GM06990 (cell line): ENCODE results near the gene UBR4.

ENCODE experiments used
- DNase-seq: peaks from one replicate; pipeline ENCODE4 v3.0.0-alpha.2; 2011; ENCODE audit not compliant: insufficient read length; ENCODE audit errors: extremely low read depth
- H3K27me3 ChIP-seq: replicated peaks from 2 replicates; pipeline ENCODE4 v1.6.0; 2011; ENCODE audit warnings: low read length; ENCODE audit not compliant: control insufficient read depth, insufficient read depth
- H3K36me3 ChIP-seq: 2 replicates; pipeline ENCODE4 v1.5.1; 2011; ENCODE audit warnings: low read length; ENCODE audit not compliant: control insufficient read depth, insufficient read depth
- H3K4me3 ChIP-seq: replicated peaks from 2 replicates; pipeline ENCODE4 v1.5.1; 2011; ENCODE audit warnings: low read depth, mild to moderate bottlenecking, control low read depth, low read length
- TF ChIP-seq, protein P1 (sequence below): IDR thresholded peaks from 2 replicates; pipeline ENCODE4 v1.5.1; 2011; ENCODE audit warnings: low read length, control low read depth, mild to moderate bottlenecking, inconsistent platforms; ENCODE audit not compliant: insufficient read depth, poor library complexity, severe bottlenecking

The UBR4 gene

DNA sequence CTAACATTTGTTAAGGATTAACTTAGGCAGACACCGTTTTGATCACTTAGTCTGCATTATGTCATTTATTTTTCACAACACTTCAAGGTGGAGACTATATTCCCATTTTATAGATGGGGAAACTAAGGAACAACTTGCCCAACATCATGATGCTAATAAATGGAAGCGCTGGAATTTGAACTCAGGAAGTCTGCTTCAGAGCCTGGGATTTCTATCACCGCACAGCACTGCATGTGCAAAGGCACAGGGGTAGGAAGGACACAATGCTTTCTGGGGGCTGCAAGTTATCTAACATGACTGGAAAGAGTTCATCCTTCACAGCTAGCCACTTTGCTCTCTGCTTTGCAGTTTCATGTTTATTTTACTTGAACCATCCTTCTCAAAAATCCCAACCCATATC, 100.5 kb downstream of the UBR4 start:
- Histone ChIP-seq H3K27me3 (no peaks in the 10 kb centered on the region), H3K4me3 (no peak overlapping the region), H3K36me3 (peaks cover 49% of the 10 kb centered on the region)
- no peak for DNase-seq
- TF ChIP-seq, protein P1, sequence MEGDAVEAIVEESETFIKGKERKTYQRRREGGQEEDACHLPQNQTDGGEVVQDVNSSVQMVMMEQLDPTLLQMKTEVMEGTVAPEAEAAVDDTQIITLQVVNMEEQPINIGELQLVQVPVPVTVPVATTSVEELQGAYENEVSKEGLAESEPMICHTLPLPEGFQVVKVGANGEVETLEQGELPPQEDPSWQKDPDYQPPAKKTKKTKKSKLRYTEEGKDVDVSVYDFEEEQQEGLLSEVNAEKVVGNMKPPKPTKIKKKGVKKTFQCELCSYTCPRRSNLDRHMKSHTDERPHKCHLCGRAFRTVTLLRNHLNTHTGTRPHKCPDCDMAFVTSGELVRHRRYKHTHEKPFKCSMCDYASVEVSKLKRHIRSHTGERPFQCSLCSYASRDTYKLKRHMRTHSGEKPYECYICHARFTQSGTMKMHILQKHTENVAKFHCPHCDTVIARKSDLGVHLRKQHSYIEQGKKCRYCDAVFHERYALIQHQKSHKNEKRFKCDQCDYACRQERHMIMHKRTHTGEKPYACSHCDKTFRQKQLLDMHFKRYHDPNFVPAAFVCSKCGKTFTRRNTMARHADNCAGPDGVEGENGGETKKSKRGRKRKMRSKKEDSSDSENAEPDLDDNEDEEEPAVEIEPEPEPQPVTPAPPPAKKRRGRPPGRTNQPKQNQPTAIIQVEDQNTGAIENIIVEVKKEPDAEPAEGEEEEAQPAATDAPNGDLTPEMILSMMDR = no peak

DNA sequence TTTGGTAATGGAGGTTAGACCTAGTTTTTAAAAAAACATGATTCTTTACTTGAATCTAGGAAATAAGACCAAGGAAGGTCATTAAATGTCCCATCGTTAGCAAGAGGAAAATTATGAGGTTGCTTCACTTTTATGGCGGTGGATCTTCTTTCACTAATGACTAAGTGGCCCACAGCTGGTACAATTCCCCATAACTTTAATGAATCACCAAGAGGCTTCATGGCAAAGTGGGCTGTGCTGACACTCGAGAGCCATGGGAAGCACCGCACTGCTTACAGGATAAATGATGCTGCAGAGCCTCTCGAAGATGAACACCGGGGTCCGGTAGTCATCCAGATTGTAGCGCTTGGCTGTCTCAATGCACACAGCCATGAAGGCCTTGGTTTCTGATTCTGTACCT, 108.8 kb downstream of the UBR4 start:
- Histone ChIP-seq H3K36me3 (peaks cover 46% of the 10 kb centered on the region), H3K4me3 (no peak overlapping the region), H3K27me3 (no peaks in the 10 kb centered on the region)
- TF ChIP-seq, protein P1 = no peak
- DNase-seq = no peak

DNA sequence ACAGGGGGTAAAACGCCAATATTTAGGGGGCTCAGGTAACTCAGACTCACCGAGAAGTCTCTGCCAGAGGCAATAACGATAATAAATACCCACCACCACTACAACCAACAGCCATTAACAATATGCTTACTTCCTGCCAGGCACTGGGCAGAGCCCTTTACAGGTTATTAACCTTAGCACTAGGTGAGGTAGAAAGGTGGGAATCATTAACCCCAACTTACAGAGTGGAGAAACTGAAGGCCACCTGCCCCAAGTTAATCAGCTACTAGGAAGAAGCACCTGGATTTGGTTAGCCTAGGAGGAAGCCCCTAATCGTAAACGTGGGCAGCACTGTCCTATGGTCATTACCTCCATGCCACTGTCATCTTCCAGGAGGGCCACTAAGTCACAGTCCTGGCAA, 110.0 kb downstream of the UBR4 start:
- Histone ChIP-seq H3K4me3 (no peak overlapping the region), H3K27me3 (no peaks in the 10 kb centered on the region), H3K36me3 (peaks cover 47% of the 10 kb centered on the region)
- TF ChIP-seq, protein P1 = no peak
- DNase-seq = no peak

DNA sequence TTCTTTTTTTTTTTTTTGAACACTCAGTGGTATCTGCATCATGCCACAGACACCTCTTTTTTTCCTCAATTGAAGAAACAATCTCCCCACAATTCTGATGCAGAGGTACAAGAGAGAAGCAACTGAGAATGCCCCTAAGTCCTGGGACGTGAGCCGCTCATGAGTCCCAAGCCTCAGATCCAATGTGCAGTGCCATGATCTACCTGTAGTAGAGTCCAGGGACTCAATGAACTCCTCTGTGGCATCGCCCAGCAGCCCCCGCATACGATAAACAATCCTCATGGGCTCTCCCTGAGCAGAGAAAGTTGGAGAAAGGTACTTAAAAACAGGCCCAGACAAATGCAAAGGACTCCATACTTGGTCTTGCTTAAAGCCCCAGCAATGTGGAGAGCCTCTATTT, 113.1 kb downstream of the UBR4 start:
- no peak for DNase-seq
- no peak overlapping the region for H3K4me3 ChIP-seq
- H3K36me3 ChIP-seq = peaks cover 53% of the 10 kb centered on the region
- H3K27me3 ChIP-seq = no peaks in the 10 kb centered on the region
- TF ChIP-seq, protein P1 = no peak

DNA sequence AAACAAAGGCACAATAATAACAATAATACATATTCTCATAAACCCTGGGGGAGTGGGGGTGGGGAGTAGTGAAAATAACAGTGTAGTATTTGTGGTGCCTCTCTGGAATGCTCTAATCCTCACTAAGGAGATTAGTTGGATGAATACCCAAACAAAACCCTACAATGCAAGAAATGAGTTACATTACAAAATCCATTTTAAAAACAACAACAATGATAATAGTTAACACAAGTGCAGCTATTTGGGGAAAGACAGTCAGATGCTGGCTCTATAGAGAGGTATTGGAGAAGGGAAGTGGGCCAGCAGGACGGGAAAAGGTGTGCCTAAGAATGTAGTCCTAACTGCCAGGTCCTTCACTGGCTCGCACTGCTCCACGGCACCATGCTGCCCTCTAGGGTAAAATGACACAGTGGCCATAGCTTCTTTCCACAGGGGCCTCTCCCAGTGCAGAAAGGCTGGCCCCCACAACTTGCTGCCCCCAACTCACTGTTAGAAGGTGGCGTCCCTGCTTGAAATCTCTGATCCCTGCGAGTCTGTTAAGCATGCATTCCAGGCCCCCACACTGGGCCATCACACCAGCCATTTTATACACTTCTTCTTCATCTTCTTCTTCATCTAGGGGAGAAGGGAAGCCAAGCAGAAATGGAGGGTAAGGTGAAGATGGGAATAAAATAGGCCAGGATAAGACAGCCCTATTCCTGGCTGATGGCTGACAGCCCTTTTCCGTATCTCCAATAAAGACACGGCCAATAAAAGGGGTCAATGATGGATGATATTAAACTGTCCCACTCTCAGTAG, 113.8 kb downstream of the UBR4 start:
- Histone ChIP-seq H3K4me3 (no peak overlapping the region), H3K36me3 (peaks cover 52% of the 10 kb centered on the region), H3K27me3 (no peaks in the 10 kb centered on the region)
- TF ChIP-seq, protein P1 = peak; percentile 12
- no peak for DNase-seq
